Adipocyte (in vitro differentiated cells): ENCODE results near the gene LCN10.
"Not testable (repeated sequence)": the region's sequence is repeated elsewhere in the genome, so short reads cannot be mapped to it uniquely, and the experiment has no call there.

Experiments used
- DNase-seq: peaks from one replicate; pipeline ENCODE4 v3.0.0-alpha.2; 2015; ENCODE audit warnings: low read depth
- H3K27me3 ChIP-seq: replicated peaks from 2 replicates; pipeline ENCODE4 v1.7.0; 2013; ENCODE audit warnings: mild to moderate bottlenecking, low read length, moderate library complexity; ENCODE audit not compliant: control insufficient read depth, insufficient read depth
- H3K36me3 ChIP-seq: 2 replicates; pipeline ENCODE4 v1.7.0; 2013; ENCODE audit warnings: low read length, mild to moderate bottlenecking, moderate library complexity; ENCODE audit not compliant: control insufficient read depth, insufficient read depth, severe bottlenecking
- H3K4me1 ChIP-seq: 2 replicates; pipeline ENCODE4 v1.7.0; 2013; ENCODE audit warnings: mild to moderate bottlenecking, low read length, moderate library complexity; ENCODE audit not compliant: control insufficient read depth, insufficient read depth
- H3K4me3 ChIP-seq: 2 replicates; pipeline ENCODE4 v1.7.0; 2013; ENCODE audit warnings: mild to moderate bottlenecking, low read length, moderate library complexity
- H3K9ac ChIP-seq: 2 replicates; pipeline ENCODE4 v1.7.0; 2013; ENCODE audit warnings: mild to moderate bottlenecking, low read length, moderate library complexity
- H3K9me3 ChIP-seq: 2 replicates; pipeline ENCODE4 v1.7.0; 2013; ENCODE audit warnings: mild to moderate bottlenecking, low read length, moderate library complexity; ENCODE audit not compliant: control insufficient read depth

The LCN10 gene

DNA sequence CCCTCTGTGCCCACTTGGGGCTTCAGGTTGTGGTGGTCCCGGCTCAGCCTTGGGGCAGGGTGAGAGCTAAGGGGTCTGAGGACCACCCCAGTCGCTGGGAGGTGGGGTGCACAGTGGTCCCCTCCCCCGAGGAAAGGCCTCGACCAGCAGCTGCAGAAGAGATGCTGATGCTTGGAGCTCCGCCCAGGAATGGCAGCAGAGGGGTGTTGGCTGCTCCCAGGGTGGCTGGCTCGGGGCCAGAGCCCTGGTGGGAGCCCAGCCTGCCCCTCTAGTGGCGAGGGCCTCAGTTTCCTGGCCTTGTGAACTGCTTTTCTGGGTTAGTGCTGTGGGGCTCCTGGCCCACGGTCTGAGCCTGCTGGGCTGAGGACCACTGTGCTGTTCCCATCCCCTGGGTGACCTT lies 29.2 kb downstream of the LCN10 start:
- peaks cover 28% of the 10 kb centered on the region for H3K27me3 ChIP-seq
- H3K9me3 ChIP-seq = no peaks in the 10 kb centered on the region
- no peak overlapping the region for H3K4me3 ChIP-seq
- no peaks in the 10 kb centered on the region for H3K36me3 ChIP-seq
- H3K4me1 ChIP-seq = peaks cover 3% of the 10 kb centered on the region
- no peak for DNase-seq
- no peak overlapping the region for H3K9ac ChIP-seq

DNA sequence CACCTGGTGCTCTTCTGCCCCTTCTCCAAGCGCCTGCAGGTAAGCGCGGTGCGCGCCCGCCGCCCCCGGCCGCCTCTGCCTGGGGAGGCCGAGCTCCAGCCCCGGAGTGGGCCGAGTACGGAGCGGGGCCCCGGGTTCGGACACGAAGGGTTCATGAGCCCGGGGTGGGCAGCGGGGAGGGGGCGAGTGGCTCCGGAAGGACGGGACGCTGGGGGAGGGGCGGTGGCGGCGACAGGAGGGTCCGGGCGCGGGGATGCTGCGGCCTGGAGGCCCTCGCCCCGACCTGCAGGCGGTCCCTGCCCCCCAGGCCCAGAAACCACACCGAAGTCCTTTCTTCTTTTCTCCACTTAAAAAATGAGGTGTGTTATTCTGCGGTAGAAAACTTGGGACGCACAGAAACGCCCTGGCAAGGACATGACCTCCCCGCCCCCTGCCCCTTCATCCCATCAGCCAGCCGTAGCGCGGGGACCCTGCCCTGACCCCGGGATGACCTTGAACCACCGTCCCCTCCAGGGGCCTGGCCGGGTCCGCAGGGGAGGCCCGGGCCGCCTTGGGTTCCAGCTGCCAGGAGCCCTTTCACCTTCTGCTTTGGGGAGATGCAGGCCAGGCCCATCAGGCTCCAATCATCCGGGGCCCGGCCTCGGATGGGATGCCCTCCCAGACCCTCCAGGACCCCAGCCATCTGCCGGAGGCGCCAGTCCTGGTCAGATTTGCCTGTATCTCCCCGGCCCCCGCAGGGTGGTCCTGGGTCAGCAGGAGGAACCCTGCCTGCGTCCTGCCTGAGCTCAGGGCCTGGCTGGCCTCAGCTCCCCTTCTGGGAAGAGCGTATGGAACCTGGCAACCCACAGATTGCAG lies 29.8 kb downstream of the LCN10 start:
- DNase-seq = no peak
- H3K4me1 ChIP-seq = peaks cover 3% of the 10 kb centered on the region
- H3K9me3 ChIP-seq = no peaks in the 10 kb centered on the region
- H3K9ac ChIP-seq = no peak overlapping the region
- H3K36me3 ChIP-seq = no peaks in the 10 kb centered on the region
- peaks cover 28% of the 10 kb centered on the region for H3K27me3 ChIP-seq
- no peak overlapping the region for H3K4me3 ChIP-seq

DNA sequence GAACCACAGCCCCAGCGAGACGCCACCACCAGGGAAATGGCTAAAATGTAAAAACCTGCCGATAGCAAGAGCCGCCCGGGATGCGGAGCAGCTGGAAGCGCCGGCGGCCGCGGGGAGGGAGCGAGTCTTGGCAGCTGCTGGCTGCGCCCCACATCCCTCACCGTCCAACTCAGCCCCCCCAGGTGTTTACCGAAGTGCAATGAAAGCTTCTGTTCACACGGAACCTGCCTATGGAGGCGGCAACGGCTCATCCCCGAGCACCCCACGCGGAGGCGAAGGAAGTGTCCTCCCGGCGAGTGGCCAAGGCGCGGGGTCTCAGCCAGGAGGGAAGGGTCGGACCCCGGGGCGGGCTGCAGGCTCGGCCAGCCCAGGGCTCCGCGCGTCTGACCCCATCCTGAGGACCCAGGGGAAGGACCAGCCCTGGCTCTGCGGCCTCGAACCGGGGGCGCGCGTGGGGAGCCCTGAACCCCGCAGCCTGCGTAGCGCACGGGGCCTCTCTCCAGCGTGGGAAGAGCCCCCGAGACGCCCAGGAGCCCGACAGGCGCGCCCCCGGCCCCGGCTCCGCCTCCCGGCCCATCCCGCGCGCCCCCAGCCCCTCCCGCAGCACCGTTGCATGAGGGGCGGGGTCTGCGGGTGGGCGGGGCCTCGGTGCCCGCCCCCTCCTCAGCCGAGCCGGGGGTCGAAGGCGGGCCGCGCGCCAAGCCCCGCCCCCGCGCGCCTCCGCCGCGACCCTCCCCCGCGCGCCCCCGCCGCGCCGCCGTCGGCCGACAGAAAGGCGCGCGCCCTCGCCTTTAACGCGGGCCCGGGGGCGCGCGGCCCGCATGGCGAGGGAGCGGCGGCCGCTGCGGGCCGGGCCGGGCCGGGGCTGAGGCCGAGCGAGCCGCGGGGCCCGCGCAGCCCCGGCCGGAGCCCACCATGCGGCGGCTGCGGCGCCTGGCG lies 30.7 kb downstream of the LCN10 start, which contains the start of gene DIPK1B:
DIPK1B (plus strand) TSS at position 822 of the 939 bp plus-strand sequence; CDS start at position 916, 94 bp downstream.
- Histone ChIP-seq H3K4me1 (peaks cover 3% of the 10 kb centered on the region), H3K9ac (no peak within 1 kb of the TSS), H3K36me3 (no peaks in the 10 kb centered on the region), H3K9me3 (no peaks in the 10 kb centered on the region), H3K4me3 (no peak within 1 kb of the TSS), H3K27me3 (peaks cover 30% of the 10 kb centered on the region)
- DNase-seq = peak; percentile 57

DNA sequence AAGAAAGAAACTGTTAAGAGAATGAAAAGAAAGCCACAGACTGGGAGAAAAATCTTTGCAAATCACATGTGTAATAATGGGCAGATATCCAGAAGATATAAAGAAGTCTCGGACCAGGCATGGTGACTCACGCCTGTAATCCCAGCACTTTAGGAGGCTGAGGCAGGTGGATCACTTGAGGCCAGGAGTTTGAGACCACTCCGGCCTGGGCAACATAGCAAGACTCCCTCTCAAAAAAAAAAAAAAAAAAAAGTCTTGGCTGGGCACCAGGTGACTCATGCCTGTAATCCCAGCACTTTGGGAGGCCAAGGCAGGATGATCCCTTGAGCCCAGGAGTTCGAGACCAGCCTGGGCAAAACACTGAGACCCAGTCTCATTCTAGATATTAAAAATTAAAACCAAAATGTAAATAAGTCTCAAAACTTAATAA lies 31.5 kb downstream of the LCN10 start:
- DNase-seq, H3K4me3 ChIP-seq, H3K36me3 ChIP-seq, H3K4me1 ChIP-seq, H3K9ac ChIP-seq, H3K9me3 ChIP-seq: not testable (repeated sequence)
- peaks cover 30% of the 10 kb centered on the region for H3K27me3 ChIP-seq

DNA sequence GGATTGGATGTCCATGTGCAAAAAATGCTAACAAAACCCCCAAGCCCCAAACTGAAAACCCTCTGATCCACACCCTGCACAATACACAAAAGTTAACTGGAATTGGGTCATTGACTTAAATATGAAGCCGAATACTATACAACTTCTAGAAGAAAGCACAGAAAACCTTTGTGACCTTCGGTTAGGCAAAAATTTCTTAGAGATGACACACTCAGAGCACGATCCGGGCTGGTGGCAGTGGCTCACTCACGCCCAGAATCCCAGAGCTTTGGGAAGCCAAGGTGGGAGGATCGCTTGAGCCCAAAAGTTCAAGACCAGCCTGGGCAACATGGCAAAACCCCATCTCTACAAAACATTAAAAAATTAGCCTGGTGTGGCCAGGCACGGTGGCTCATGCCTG lies 32.2 kb downstream of the LCN10 start:
- no peak overlapping the region for H3K4me3 ChIP-seq
- H3K9ac ChIP-seq = no peak overlapping the region
- no peaks in the 10 kb centered on the region for H3K9me3 ChIP-seq
- no peaks in the 10 kb centered on the region for H3K36me3 ChIP-seq
- peaks cover 3% of the 10 kb centered on the region for H3K4me1 ChIP-seq
- peaks cover 26% of the 10 kb centered on the region for H3K27me3 ChIP-seq
- no peak for DNase-seq

DNA sequence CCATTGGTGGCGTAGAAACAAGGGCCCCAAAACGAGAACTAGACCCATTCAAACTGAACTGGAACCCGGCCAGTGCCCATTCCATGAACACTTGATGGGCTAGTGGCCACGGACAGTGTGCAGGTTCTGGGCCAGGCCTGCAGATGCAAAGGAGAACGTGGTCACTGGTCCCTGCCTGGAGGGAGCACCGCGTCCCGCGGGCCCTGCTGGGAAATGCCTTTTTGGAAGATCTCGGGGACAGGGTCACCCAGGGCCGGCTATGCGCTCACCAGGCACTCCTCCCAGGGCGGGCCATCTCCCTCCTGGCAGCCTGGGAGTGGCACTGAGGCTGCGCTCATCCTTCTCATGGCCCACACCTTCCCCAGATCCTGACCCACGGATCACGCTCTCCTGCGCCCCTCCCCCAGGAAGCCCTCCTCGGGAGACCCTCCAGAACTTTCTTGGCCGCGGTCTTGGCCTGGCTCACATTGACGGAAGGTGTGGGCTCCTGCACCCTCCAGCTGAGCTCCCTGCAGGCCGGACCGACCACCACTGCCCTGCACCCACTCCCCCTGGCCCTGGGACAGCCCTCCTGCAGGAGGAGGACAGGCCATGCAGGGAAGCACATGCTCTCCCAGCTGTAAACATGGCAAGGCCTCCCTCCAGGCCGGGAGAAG lies 33.2 kb downstream of the LCN10 start:
- peaks cover 3% of the 10 kb centered on the region for H3K4me1 ChIP-seq
- no peak for DNase-seq
- H3K9me3 ChIP-seq = no peaks in the 10 kb centered on the region
- H3K4me3 ChIP-seq = no peak overlapping the region
- no peak overlapping the region for H3K9ac ChIP-seq
- H3K27me3 ChIP-seq = peaks cover 21% of the 10 kb centered on the region
- H3K36me3 ChIP-seq = no peaks in the 10 kb centered on the region

DNA sequence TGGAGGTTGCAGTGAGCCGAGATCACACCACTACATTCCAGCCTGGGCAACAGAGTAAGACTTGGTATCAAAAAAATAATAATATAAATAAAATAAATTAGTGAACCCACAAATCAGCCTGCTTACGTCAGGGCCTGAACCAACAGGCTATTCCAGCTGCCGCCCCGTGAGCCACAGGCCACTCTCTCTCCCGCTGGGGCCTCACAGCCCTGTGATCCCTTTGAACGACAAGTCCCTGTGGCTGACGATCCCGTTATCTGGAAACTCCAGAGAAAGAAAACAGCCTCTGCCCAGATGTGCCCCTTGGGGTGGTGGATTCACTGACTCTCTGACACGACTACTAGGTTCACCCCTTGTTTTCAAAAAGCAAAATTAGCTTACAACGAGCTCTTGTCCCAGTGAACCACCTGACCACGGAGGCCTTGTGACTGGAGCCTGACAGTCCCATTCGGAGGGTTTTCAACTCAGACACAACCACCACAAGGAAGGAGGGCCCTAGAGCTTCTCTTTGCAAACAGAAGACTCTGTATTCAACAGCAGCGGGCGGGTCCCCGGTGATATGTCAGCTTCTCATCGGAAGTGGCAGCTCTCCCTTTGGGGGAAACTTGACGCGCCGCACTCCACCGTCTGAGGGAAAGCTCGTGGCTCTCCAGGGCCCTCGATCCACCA lies 34.8 kb downstream of the LCN10 start:
- DNase-seq = no peak
- Histone ChIP-seq H3K4me3 (no peak overlapping the region), H3K4me1 (peaks cover 3% of the 10 kb centered on the region), H3K36me3 (no peaks in the 10 kb centered on the region), H3K9ac (no peak overlapping the region), H3K27me3 (peaks cover 13% of the 10 kb centered on the region), H3K9me3 (no peaks in the 10 kb centered on the region)

DNA sequence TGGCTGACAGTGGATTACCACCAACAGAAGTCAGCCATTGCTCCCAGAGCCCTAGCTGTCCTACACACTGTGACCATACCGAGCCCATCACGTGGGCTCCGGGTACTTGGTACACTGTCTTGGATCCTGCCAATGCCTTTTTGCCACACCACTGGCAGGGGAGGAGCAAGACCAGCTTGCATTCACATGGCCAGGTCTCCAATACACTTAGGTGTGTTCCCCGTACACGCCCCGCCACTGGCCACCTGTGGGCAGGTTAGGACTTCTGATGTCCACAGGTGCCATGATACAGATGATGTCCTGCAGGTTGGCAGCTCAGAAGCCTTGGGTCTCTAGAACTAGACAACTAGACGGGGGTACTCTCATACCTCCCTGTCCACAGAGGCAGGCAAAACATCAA lies 35.7 kb downstream of the LCN10 start:
- DNase-seq = no peak
- no peak overlapping the region for H3K9ac ChIP-seq
- H3K36me3 ChIP-seq = no peaks in the 10 kb centered on the region
- H3K9me3 ChIP-seq = no peaks in the 10 kb centered on the region
- no peak overlapping the region for H3K4me3 ChIP-seq
- peaks cover 3% of the 10 kb centered on the region for H3K4me1 ChIP-seq
- peaks cover 12% of the 10 kb centered on the region for H3K27me3 ChIP-seq

DNA sequence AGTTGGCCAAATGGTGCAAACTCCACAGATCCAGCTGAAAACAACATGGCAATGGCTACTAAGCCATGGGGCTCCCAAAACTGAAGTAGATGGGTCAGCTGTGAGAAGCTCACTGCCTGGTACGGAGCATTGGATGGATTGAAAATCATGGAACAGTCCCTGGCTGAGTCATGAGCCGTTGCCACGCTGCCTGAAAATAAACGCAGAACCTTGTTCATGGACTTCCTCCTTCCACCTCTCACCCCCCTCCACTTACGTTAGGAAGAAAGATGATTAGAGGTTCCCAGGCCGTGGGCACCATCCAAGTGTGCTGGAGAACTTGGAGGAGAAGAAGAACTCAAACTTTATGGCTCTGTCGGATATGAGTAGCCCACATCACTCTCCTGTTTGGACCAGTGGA lies 37.2 kb downstream of the LCN10 start:
- Histone ChIP-seq H3K4me1 (peaks cover 5% of the 10 kb centered on the region), H3K36me3 (no peaks in the 10 kb centered on the region), H3K9me3 (no peaks in the 10 kb centered on the region)

DNA sequence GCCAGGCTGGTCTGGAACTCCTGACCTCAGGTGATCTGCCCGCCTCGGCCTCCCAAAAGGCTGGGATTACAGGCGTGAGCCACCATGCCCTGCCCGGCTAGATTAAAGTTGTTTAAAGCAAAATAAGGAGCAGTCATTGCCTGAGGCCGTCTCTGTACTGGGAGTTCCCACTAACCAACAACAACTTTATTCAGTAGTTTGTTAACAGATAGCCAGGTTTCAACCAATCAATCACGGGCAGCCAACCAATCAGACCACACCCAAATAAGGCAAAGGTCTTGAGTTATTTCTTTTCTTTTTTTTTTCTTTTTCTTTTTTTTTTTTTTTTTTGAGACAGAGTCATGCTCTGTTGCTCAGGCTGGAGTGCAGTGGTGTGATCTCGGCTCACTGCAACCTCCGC lies 38.0 kb downstream of the LCN10 start:
- Histone ChIP-seq H3K27me3 (peaks cover 15% of the 10 kb centered on the region), H3K4me1 (peaks cover 10% of the 10 kb centered on the region)
- not testable (repeated sequence) for DNase-seq, H3K4me3 ChIP-seq, H3K36me3 ChIP-seq, H3K9ac ChIP-seq, H3K9me3 ChIP-seq

More for the DNA sequence above, 37.2 kb downstream of the LCN10 start:
- no peak for DNase-seq
- Histone ChIP-seq H3K4me3 (no peak overlapping the region), H3K27me3 (peaks cover 18% of the 10 kb centered on the region), H3K9ac (no peak overlapping the region)
